Osteocyte (in vitro differentiated cells): Measurements from ENCODE around the gene SH3BP4. TPM values are rescaled to one million over a fixed set of nuclear protein-coding genes. Genes with fewer than 3 reads are reported as not detected.

Source experiments
- DNase-seq: peaks from one replicate; pipeline ENCODE4 v3.0.0; 2021; ENCODE audit warnings: mixed read lengths; ENCODE audit not compliant: unreplicated experiment; ENCODE audit errors: extremely low spot score
- H3K27ac Mint-ChIP-seq: one replicate; pipeline ENCODE4 v1.8.0; 2021; ENCODE audit warnings: mild to moderate bottlenecking, mixed read lengths; ENCODE audit not compliant: unreplicated experiment
- H3K27me3 Mint-ChIP-seq: one replicate; pipeline ENCODE4 v1.8.0; 2021; ENCODE audit warnings: mixed read lengths; ENCODE audit not compliant: unreplicated experiment
- H3K36me3 Mint-ChIP-seq: one replicate; pipeline ENCODE4 v1.8.0; 2021; ENCODE audit warnings: mixed read lengths; ENCODE audit not compliant: unreplicated experiment
- H3K4me1 Mint-ChIP-seq: one replicate; pipeline ENCODE4 v1.8.0; 2021; ENCODE audit warnings: mixed read lengths; ENCODE audit not compliant: unreplicated experiment
- H3K4me3 Mint-ChIP-seq: one replicate; pipeline ENCODE4 v1.8.0; 2021; ENCODE audit warnings: mild to moderate bottlenecking, moderate library complexity, mixed read lengths; ENCODE audit not compliant: unreplicated experiment
- H3K9me3 Mint-ChIP-seq: one replicate; pipeline ENCODE4 v1.8.0; 2021; ENCODE audit warnings: mixed read lengths; ENCODE audit not compliant: unreplicated experiment
- CTCF ChIP-seq: fragments of 200-600 bp; sonication (generic); IDR thresholded peaks from 2 replicates; pipeline ENCODE4 v1.5.0; 2021; ENCODE audit warnings: antibody characterized with exemption, mild to moderate bottlenecking, moderate library complexity
- total RNA-seq: library from RNA; stranded (reverse); gene quantifications from 2 replicates; pipeline ENCODE4 v1.2.1, GENCODE V29; 2021

Gene SH3BP4
- total RNA-seq, 1 donor from 2014 or later: 60.1 TPM

DNA sequence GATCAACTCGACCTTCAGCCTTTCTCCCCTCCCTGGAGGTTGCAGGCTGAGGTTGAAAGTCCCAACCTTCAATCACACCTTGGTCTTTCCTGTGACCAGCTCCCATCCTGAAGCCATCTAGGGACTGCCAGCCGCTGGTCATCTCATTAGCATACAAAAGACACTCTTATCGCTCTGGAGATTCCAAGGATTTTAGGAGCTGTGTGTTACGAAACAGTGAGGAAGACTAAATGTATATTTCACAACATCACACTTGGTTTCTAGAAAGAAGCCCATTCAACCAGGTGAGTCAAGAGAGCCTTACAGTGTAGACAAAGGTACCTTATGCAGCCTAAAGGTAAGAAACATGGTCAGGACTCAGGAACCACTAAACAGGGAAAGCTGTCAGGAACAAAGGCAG is 126.4 kb downstream of the SH3BP4 start:
- Mint-ChIP-seq H3K4me1 (no peaks in the 10 kb centered on the region), H3K27me3 (no peaks in the 10 kb centered on the region), H3K27ac (no peak overlapping the region), H3K4me3 (no peak overlapping the region), H3K9me3 (no peaks in the 10 kb centered on the region), H3K36me3 (no peaks in the 10 kb centered on the region)
- no peak for TF ChIP-seq CTCF
- DNase-seq: no peak

GRCh38 chr2:235078914-235079472 is 127.2 kb downstream of the SH3BP4 start:
- no peak for TF ChIP-seq CTCF

GRCh38 chr2:235080101-235080500 is 128.3 kb downstream of the SH3BP4 start:
- DNase-seq: no peak
- no peak for TF ChIP-seq CTCF
- Mint-ChIP-seq H3K4me1 (no peaks in the 10 kb centered on the region), H3K9me3 (no peaks in the 10 kb centered on the region), H3K36me3 (no peaks in the 10 kb centered on the region), H3K27ac (no peak overlapping the region), H3K27me3 (no peaks in the 10 kb centered on the region), H3K4me3 (no peak overlapping the region)

More at GRCh38 chr2:235078914-235079472, 127.2 kb downstream of the SH3BP4 start:
- Mint-ChIP-seq H3K36me3 (no peaks in the 10 kb centered on the region), H3K27me3 (no peaks in the 10 kb centered on the region), H3K9me3 (no peaks in the 10 kb centered on the region), H3K4me3 (no peak overlapping the region), H3K4me1 (no peaks in the 10 kb centered on the region), H3K27ac (no peak overlapping the region)
- DNase-seq: no peak

DNA sequence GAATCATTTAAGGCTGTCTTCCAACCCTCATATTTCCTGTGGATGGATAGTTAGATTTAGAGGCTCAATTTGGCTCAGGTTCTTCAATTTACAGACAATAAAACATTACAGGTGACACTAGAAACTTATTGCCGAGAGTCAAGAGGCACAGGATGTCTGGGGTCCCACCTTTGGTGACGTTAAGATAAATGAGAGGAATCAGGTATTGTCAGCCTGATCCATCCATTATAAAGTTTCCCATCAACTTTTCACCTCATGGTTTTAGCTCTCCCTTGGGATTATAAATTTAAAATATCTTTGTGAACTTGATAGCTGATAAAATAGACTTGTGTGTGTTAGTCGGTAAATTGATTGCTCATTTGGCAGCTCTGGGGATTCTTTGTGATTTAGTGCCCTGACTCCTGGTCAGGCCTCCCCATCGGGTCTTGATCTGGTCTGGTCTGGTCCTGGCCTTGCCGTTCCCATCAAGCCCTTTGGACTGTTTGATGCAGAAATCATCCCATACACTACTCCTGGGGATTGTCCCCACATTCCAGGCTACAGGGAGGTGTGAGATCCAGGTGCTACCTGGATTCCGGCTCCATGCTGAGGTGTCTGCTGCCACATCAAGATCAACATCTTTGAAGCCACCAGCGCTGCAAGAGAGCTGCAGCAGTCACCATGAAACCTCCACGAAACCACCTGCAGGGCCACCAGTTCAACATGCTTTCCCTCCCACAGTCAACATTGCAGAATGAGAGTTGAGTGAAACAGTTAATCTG is 130.9 kb downstream of the SH3BP4 start:
- no peak for DNase-seq
- Mint-ChIP-seq H3K27me3 (no peaks in the 10 kb centered on the region), H3K4me3 (no peak overlapping the region), H3K9me3 (no peaks in the 10 kb centered on the region), H3K4me1 (peaks cover 1% of the 10 kb centered on the region), H3K27ac (no peak overlapping the region), H3K36me3 (no peaks in the 10 kb centered on the region)
- TF ChIP-seq CTCF: no peak

GRCh38 chr2:235083822-235084221 is 132.0 kb downstream of the SH3BP4 start:
- H3K9me3 Mint-ChIP-seq: no peaks in the 10 kb centered on the region
- peaks cover 11% of the 10 kb centered on the region for H3K4me1 Mint-ChIP-seq
- DNase-seq: no peak
- no peaks in the 10 kb centered on the region for H3K27me3 Mint-ChIP-seq
- H3K36me3 Mint-ChIP-seq: no peaks in the 10 kb centered on the region
- no peak overlapping the region for H3K4me3 Mint-ChIP-seq
- no peak overlapping the region for H3K27ac Mint-ChIP-seq
- TF ChIP-seq CTCF: no peak
